Adipose tissue (tissue), 3 donors: ENCODE measurements around the gene EIF3C. TPM values are rescaled to one million over a fixed set of nuclear protein-coding genes. Genes with fewer than 3 reads are reported as not detected.
"Not testable (repeated sequence)": the region's sequence is repeated elsewhere in the genome, so short reads cannot be mapped to it uniquely, and the experiment has no call there.

Experiments
- H3K27ac ChIP-seq: one replicate; pipeline ENCODE4 v1.5.1; 2013; ENCODE audit warnings: low read depth, low read length
- WGBS, 3 donors: extraction: QIAGEN DNeasy Blood & Tissue Kit; methylation state at CpG; one replicate each; pipeline ENCODE4 v1.1.7; 2013; 5-methylcytosine and 5-hydroxymethylcytosine counted together
- polyA plus RNA-seq, 3 donors: library from polyadenylated mRNA; stranded (reverse); fragments of 200-250 nt; gene quantifications; one replicate each; pipeline ENCODE4 v1.2.3, GENCODE V29; 2013
- donor health status: healthy with polysubstance abuse.
- donor health status: Bipolar disorder and iron deficiency.
- donor health status: healthy.

EIF3C gene
- polyA plus RNA-seq, 3 donors = 274 to 375 (median 371) TPM

DNA sequence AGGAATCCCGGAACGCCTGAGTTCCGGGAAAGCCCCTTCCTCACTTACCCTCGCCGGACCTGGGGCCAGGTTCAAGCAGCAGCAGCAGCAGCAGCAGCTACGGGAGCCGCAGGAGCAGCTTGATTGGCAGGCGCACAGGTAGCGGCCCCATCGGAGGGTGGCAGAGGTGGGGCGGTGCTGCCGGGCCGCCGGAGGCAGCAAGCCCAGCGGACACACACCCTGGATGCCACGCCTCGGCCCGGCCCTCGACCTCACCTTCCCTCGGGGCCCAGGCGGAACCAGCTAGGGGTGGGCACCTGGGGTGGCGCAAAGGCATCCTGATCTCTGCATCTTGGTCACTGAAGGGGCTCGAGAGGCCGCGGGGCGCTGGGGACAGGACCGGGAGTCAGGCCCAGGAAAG lies 29.4 kb downstream of the EIF3C start:
- 2 to 40% (median 4%) methylated on average over 1 to 13 of the region's 27 CpGs for WGBS, 3 donors
- not testable (repeated sequence) for H3K27ac ChIP-seq

DNA sequence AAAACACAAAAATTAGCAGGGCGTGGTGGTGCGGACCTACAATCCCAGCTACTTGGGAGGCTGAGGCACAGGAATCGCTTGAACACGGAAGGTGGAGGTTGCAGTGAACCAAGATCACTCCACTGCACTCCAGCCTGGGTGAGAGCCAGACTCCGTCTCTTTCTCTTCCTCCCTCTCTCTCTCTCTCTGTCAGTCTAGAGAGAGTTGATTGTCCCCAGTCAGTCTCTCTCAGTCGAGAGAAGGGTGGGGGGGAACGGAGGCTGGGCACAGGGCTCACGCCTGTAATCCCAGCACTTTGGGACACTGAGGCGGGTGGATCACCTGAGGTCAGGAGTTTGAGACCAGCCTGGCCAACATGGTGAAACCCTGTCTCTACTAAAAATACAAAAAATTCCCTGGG lies 30.0 kb downstream of the EIF3C start:
- H3K27ac ChIP-seq = not testable (repeated sequence)
- WGBS, 3 donors = 60 to 76% (median 74%) methylated on average over 1 to 5 of the region's 9 CpGs

DNA sequence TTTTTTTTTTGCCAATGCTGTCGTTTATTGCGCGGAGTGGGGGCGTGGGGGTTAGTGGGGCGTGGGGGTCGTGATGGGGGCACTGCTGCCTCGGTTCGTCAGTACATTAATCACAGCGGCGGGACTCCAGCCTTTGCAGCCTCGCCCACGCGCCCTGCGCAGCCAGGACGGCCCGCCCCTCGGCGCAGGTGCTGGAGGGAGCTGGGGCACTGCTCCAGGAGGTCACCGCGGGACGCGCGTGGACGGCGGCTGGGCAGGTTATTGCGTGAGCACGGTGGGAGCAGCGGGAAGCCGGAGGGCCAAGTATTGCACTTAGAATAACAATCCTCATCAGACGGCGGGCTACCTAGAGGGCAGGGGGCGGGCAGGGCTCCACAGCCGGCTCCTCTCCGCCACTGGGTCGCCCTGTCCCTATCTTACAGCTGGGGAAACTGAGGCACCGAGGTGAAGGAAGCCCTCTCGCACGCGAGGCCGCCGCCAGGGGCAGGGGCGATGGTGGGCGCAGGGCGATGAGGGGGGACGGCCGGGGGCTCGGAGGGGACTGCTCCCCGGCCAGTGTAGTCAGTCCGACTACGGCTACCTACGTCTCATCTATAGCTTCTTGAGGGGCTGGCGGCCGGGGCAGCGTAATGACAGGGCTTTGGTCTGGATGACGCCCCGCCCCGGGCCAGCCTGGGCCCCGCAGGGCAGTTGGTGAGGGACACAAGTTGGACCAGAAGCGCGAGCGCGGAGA lies 35.5 kb downstream of the EIF3C start:
- not testable (repeated sequence) for H3K27ac ChIP-seq
- 29 to 36% methylated on average over 6 to 26 of the region's 62 CpGs; no CpG with 5 or more reads in 1 of the 3 donors for WGBS, 3 donors

DNA sequence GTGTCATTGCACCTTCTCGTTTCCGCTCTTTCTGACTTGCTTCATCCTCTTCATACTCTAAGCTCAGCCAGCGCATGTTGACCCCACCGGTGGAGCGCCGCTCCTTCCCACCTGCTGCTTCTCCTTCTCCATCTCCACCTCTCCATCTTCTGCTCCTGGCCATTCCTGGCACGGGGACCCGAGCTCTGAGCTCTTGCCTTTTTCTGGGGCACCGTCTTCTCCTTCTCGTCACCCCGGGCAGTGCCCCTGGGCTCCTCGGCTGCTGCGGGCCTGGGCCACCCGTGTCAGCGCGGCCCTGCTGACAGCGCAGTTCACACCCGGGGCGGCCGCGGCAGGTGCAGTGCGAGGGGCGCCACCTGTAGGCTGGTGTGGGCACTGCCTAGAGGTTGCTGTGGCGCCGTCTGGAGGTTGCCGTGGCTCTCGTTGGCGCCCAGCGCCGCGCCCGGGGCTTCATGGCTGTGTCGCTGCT lies 38.8 kb downstream of the EIF3C start:
- 10 to 19% (median 18%) methylated on average over 9 to 20 of the region's 33 CpGs for WGBS, 3 donors
- not testable (repeated sequence) for H3K27ac ChIP-seq

DNA sequence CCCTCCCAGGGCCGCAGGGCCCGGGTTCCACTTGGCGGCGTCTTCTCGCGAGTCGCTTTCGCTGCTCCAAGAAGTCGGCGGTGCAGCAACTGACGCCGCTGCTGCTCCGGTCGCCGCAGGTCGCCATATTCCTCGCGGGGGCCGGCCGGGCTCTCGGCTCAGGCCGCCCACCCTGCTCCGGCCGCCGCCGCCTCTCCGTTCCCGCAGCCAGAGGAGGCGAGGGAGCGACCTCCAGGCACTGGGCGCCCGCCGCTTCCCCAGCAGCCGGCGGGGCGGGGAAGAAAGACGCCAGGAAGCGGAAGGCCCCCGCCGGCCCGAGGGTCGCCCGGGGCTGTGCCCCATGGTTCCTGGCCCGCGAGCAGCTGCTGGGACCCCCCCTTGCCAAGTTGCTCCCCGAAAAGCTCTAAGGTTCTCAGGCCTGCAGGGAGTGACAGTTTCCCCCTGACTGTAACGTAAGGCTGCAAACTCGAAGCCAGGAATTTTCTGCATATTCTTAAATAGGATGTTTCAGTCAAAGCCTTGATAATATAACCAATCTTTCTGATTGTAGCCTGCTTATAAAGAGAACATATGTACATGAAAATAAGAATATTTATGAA lies 39.3 kb downstream of the EIF3C start:
- WGBS, 3 donors = no CpG with 5 or more reads among the region's 48 CpGs
- H3K27ac ChIP-seq = not testable (repeated sequence)

DNA sequence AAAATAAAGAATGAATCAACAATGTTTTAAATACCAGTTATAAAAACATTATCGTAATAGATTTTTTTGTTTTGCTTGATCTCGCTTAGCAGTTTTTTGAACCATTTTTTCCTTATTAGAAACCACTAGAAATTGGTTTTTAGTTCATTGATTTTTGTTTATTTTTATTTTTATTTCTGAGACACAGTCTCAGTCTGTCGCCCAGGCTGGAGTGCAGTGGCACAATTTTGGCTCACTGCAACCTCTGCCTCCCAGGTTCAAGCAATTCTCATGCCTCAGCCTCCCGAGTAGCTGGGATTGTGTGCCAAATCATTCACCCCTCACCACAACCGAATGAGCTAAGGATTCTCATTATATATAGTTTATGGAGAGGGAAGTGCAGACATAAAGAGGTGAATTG lies 40.2 kb downstream of the EIF3C start, which contains the start of gene NPIPB9:
TSS of gene NPIPB9 (plus strand) at position 301 of the 400 bp plus-strand sequence.
- H3K27ac ChIP-seq = not testable (repeated sequence)
- WGBS, 3 donors = no CpG with 5 or more reads among the region's 5 CpGs

DNA sequence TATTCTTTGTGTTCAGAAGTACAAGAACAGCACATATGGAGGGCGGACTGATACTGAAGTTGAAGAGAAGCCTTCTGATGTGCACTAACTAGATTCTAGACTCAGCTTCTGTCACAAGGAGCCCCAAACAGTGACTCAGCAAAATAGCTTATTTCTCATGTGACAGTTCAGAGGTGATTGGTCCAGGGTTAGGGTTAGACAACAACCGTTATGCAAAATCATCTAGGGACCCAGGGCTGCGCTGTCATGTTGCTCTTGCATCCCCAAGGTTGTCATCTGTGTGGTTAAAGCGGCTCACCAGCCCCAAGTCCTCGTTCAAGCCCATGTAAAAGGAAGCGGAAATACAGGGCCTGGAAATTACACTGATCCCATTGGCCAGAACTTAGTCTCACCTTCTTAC lies 70.4 kb downstream of the EIF3C start:
- WGBS, 3 donors = no CpG with 5 or more reads among the region's 6 CpGs
- H3K27ac ChIP-seq = not testable (repeated sequence)

DNA sequence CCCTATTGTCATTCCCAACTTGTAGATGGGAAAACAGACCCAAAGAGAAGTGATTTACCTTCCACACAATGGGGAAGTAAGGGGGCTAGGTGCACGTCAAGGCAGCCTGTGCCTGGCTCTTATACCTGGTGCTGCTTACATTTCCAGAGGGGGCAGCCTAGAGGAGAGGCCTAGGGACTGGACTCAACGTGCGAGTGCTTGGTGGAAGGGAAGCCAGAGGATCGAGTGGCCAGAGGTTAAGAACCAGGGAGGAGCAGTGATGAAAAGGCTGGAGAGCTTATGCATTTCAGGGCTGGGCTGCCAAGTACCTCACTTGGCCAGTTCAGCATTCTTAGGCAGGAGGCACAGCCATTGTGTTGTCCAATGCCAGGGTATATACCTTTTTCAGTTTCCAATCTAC lies 71.1 kb downstream of the EIF3C start:
- H3K27ac ChIP-seq = not testable (repeated sequence)
- no CpG with 5 or more reads among the region's 4 CpGs for WGBS, 3 donors

Other genes with a start within 250 kb of the EIF3C start
- under 1 TPM in 1 of 3 donors, not detected in 2; 0.07 TPM for gene NPIPB7, start 239.1 kb upstream of the EIF3C start, polyA plus RNA-seq
- 10 to 100 TPM in 2 of 3 donors, 1 to 10 TPM in 1; 8.2 to 28.2 (median 16.0) TPM for gene CLN3, start 219.4 kb upstream of the EIF3C start, polyA plus RNA-seq
- 1 to 10 TPM in 2 of 3 donors, under 1 TPM in 1; 0.62 to 6.6 (median 1.5) TPM for gene APOBR, start 216.8 kb upstream of the EIF3C start, polyA plus RNA-seq
- gene IL27, start 204.6 kb upstream of the EIF3C start, polyA plus RNA-seq = under 1 TPM in 1 of 3 donors, not detected in 2; 0.34 TPM
- 100 to 1,000 TPM; 157 to 190 (median 189) TPM for gene NUPR1, start 172.5 kb upstream of the EIF3C start, polyA plus RNA-seq
- gene SGF29, start 157.5 kb upstream of the EIF3C start, polyA plus RNA-seq = 10 to 100 TPM; 17.1 to 32.1 (median 17.5) TPM
- gene SULT1A2, start 114.4 kb upstream of the EIF3C start, polyA plus RNA-seq = 1 to 10 TPM in 2 of 3 donors, under 1 TPM in 1; 0.30 to 1.8 (median 1.1) TPM
- 10 to 100 TPM; 13.3 to 56.7 (median 44.1) TPM for gene SULT1A1, start 101.4 kb upstream of the EIF3C start, polyA plus RNA-seq
- not detected for gene NPIPB8, start 73.4 kb upstream of the EIF3C start, polyA plus RNA-seq
- under 1 TPM in 2 of 3 donors, not detected in 1; 0.19 to 0.33 TPM for gene NPIPB9, start 40.3 kb downstream of the EIF3C start, polyA plus RNA-seq
- gene ATXN2L, start 111.5 kb downstream of the EIF3C start, polyA plus RNA-seq = 10 to 100 TPM; 37.1 to 61.4 (median 53.0) TPM
- 100 to 1,000 TPM; 104 to 196 (median 119) TPM for gene TUFM, start 134.9 kb downstream of the EIF3C start, polyA plus RNA-seq
- 10 to 100 TPM; 25.3 to 49.3 (median 28.3) TPM for gene SH2B1, start 152.4 kb downstream of the EIF3C start, polyA plus RNA-seq
- under 1 TPM; 0.34 to 0.46 (median 0.39) TPM for gene ATP2A1, start 167.0 kb downstream of the EIF3C start, polyA plus RNA-seq
- gene RABEP2, start 213.8 kb downstream of the EIF3C start, polyA plus RNA-seq = 10 to 100 TPM; 12.3 to 18.5 (median 15.1) TPM
- gene CD19, start 220.5 kb downstream of the EIF3C start, polyA plus RNA-seq = under 1 TPM in 2 of 3 donors, not detected in 1; 0.52 to 0.79 TPM
- 10 to 100 TPM; 10.8 to 19.2 (median 17.4) TPM for gene NFATC2IP, start 239.5 kb downstream of the EIF3C start, polyA plus RNA-seq